Epidermal melanocyte (primary cell): ENCODE measurements around the gene PDZRN3.
A peak's percentile ranks its signal among the peaks of the same experiment; 100 is the strongest.

Source experiments
- DNase-seq: peaks from one replicate; pipeline ENCODE4 v3.0.0; 2011; ENCODE audit warnings: low spot score; ENCODE audit not compliant: insufficient read length

Gene PDZRN3

GRCh38 chr3:73624821-73625665, at the start of gene PDZRN3:
Gene PDZRN3, minus strand, starts transcription at chr3:73624941.
- peak; percentile 67 for DNase-seq

- DNase-seq = no peak
Observed at GRCh38 chr3:73674280-73674679, 49.5 kb upstream of the PDZRN3 start.

GRCh38 chr3:73669260-73669659, 44.5 kb upstream of the PDZRN3 start:
- peak; percentile 28 for DNase-seq

GRCh38 chr3:73668391-73668790, 43.6 kb upstream of the PDZRN3 start:
- DNase-seq = no peak

- no peak for DNase-seq
Observed at GRCh38 chr3:73667889-73668288, 43.1 kb upstream of the PDZRN3 start.

GRCh38 chr3:73665286-73665685, 40.5 kb upstream of the PDZRN3 start:
- DNase-seq = peak; percentile 20

GRCh38 chr3:73664389-73664788, 39.6 kb upstream of the PDZRN3 start:
- no peak for DNase-seq

- no peak for DNase-seq
Observed at GRCh38 chr3:73663495-73663894, 38.8 kb upstream of the PDZRN3 start.

GRCh38 chr3:73661265-73661664, 36.5 kb upstream of the PDZRN3 start:
- no peak for DNase-seq

- no peak for DNase-seq
Observed at GRCh38 chr3:73658227-73658626, 33.5 kb upstream of the PDZRN3 start.

GRCh38 chr3:73657186-73657585, 32.4 kb upstream of the PDZRN3 start:
- DNase-seq = no peak

- no peak for DNase-seq
Observed at GRCh38 chr3:73656241-73656890, 31.6 kb upstream of the PDZRN3 start.

GRCh38 chr3:73655197-73655596, 30.5 kb upstream of the PDZRN3 start:
- DNase-seq = no peak

GRCh38 chr3:73653877-73654276, 29.1 kb upstream of the PDZRN3 start:
- no peak for DNase-seq

GRCh38 chr3:73653351-73653750, 28.6 kb upstream of the PDZRN3 start:
- DNase-seq = no peak

- DNase-seq = no peak
Observed at GRCh38 chr3:73652896-73653295, 28.2 kb upstream of the PDZRN3 start.

GRCh38 chr3:73637042-73637441, 12.3 kb upstream of the PDZRN3 start:
- DNase-seq = no peak

GRCh38 chr3:73635254-73635653, 10.5 kb upstream of the PDZRN3 start:
- DNase-seq = no peak

- no peak for DNase-seq
Observed at GRCh38 chr3:73633916-73634344, 9.2 kb upstream of the PDZRN3 start.

GRCh38 chr3:73633453-73633852, 8.7 kb upstream of the PDZRN3 start:
- DNase-seq = no peak

GRCh38 chr3:73626106-73626505, 1.4 kb upstream of the PDZRN3 start:
- DNase-seq = no peak

- no peak for DNase-seq
Observed at GRCh38 chr3:73624017-73624820, 522 bp downstream of the PDZRN3 start.
